ENCODE measurements around the gene LBHD2.

The LBHD2 gene

DNA sequence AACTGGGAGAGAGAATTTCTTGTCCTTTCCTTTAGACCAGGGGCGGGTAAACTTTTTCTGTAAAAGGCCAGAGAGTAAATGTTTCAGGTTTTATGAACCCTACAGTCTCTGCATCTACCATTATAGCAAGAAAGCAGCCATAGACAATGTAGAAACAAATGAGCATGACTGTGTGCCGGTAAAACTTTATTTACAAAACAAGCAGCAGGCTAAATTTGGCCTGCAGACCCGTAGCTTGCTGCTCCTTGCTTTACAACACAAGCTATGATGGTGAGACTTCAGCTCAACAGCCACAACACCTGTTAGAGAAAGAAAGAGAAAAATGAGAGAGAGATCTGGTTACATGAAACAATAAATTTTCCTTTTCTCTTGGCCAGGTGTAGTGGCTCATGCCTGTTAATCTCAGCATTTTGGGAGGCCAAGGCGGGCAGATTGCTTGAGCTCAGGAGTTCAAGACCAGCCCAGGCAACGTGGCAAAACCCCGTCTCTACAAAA is 22.5 kb upstream of the LBHD2 start:
- no peak for DNase-seq (ENCODE audit: low spot score)

DNA sequence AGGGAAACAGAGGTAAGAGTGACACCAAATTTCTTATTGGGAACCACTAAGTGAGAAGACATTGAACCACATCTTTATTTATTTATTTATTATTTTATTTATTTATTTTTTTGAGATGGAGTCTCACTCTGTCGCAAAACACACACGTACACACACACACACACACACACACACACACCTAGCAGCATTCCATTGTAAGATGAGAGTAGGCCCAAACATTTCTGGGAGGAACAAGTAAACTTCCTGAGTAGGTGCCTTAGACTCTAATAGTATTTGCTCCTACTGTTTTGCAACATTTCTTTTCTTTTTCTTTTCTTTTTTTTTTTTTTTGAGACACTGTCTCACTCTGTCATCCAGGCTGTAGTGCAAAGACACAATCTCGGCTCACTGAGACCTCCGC is 19.6 kb upstream of the LBHD2 start:
- DNase-seq (ENCODE audit: low spot score), result no peak
- no peak for TF ChIP-seq CTCF (IDR thresholded peaks at IDR 0.05; ENCODE audit: extremely low read depth, missing control alignments)

More for the DNA sequence above, 22.5 kb upstream of the LBHD2 start:
- TF ChIP-seq CTCF (IDR thresholded peaks at IDR 0.05; ENCODE audit: extremely low read depth, missing control alignments), result no peak

DNA sequence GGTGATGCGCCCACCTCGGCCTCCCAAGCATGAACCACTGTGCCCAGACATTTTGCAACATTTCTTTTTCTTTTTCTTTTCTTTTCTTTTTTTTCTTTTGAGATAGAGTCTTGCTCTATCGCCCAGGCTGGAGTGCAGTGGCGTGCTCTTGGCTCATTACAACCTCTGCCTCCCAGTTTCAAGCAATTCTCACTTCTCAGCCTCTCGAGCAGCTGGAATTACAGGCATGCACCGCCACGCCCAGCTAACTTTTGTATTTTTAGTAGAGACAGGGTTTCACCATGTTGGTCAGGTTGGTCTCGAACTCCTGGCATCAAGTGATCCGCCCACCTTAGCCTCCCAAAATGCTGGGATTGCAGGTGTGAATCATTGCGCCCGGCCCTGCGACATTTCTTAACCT is 19.0 kb upstream of the LBHD2 start:
- no peak for TF ChIP-seq CTCF (IDR thresholded peaks at IDR 0.05; ENCODE audit: extremely low read depth, missing control alignments)
- no peak for DNase-seq (ENCODE audit: low spot score)

DNA sequence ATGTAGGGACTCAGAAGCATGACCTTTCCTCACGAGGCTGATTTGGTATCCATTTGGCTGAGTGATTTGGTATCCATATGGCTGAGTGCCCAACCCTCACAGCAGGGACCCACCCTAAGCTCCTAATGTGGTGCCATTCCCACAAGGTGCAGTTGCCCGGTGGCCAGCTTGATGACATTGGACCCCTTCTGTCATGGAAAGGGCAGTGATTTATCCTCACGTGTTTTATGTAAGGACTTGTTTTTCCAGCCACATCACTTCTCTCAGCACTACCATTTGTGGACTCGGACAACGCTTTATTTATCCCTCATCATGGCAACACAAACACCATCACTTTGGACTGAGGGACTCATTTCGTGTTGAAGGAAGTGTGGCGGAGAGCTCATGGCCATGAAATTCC is 18.1 kb upstream of the LBHD2 start:
- no peak for TF ChIP-seq CTCF (IDR thresholded peaks at IDR 0.05; ENCODE audit: extremely low read depth, missing control alignments)
- no peak for DNase-seq (ENCODE audit: low spot score)

- no peak for DNase-seq (ENCODE audit: low spot score)
- TF ChIP-seq CTCF (IDR thresholded peaks at IDR 0.05; ENCODE audit: extremely low read depth, missing control alignments), result no peak
These were observed 17.6 kb upstream of the LBHD2 start for GRCh38 chr14:103066399-103066798.

DNA sequence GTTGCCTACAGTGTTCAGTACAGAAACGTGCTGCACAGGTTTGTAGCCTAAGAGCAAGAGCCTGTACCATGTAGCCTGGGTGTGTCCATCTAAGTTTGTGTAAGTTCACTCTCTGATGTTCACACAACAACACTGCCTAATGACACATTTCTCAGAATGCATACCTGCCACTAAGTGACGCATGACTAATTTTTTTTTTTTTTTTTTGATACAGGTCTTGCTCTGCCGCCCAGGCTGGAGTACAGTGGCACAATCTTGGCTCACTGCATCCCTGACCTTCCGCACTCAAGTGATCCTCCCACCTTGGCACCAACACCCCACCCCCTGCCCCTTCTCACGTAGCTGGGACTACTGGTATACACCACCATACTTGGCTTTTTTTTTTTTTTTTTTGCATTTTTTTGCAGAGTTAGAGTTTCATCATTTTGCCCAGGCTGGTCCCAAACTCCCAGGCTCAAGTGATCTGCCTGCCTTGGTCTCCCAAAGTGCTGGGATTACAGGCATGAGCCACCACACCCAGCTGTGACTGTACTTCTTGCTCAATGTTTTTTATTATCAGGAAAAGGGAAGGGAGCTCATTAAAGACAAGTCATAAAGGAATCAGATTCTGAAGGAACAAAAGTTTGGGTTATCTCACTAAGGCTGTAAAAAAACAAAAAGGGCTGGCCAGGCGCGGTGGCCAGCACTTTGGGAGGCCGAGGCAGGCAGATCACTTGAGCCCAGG is 16.6 kb upstream of the LBHD2 start:
- TF ChIP-seq CTCF (IDR thresholded peaks at IDR 0.05; ENCODE audit: extremely low read depth, missing control alignments), result no peak
- no peak for DNase-seq (ENCODE audit: low spot score)

DNA sequence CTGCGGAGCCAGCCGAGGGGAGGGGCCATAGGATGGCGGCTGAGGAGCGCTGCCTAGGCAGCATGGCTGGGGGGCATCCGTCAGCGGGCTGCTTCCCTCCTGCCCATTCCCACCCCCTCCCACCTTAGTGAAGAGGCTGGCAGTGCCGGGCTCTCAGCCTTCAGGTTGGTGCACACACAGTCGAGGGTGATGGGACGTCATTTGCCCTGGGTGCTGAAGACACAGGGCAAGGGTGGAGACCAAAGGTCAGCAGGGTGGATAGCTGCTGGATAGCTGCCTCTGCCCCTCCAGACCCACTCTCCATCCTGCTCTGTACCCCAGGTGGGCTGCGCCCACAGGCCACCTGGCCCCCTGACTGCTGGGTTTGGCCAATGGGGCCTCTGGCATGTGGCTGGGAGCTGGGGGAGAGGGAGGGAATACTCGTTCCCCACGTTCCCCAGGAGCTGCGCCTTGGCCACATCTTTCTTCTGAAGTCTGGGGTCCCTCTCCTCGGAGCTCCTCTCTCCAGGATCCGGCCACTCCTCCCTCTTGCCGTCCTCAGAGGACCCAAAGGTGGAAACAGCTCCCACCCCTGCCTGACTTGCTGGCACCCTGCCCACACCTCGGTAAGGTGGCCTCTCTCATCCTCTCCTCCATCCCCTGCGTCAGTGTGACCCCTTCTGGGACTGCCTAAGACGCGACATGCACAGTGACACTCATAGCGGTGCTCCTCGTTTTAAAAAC is 15.5 kb upstream of the LBHD2 start:
- no peak for DNase-seq (ENCODE audit: low spot score)

More for the DNA sequence above, 15.5 kb upstream of the LBHD2 start:
- no peak for TF ChIP-seq CTCF (IDR thresholded peaks at IDR 0.05; ENCODE audit: extremely low read depth, missing control alignments)
